HG03175 (cell line): ENCODE data around the gene CMYA5.
"Not testable (repeated sequence)": the region's sequence is repeated elsewhere in the genome, so short reads cannot be mapped to it uniquely, and the experiment has no call there.

Source experiments
- ATAC-seq: cut with Tn5 transposase; IDR thresholded peaks from one replicate; pipeline ENCODE4 v1.9.1; 2021; ENCODE audit warnings: mild to moderate bottlenecking, moderate library complexity; ENCODE audit not compliant: unreplicated experiment

The CMYA5 gene

DNA sequence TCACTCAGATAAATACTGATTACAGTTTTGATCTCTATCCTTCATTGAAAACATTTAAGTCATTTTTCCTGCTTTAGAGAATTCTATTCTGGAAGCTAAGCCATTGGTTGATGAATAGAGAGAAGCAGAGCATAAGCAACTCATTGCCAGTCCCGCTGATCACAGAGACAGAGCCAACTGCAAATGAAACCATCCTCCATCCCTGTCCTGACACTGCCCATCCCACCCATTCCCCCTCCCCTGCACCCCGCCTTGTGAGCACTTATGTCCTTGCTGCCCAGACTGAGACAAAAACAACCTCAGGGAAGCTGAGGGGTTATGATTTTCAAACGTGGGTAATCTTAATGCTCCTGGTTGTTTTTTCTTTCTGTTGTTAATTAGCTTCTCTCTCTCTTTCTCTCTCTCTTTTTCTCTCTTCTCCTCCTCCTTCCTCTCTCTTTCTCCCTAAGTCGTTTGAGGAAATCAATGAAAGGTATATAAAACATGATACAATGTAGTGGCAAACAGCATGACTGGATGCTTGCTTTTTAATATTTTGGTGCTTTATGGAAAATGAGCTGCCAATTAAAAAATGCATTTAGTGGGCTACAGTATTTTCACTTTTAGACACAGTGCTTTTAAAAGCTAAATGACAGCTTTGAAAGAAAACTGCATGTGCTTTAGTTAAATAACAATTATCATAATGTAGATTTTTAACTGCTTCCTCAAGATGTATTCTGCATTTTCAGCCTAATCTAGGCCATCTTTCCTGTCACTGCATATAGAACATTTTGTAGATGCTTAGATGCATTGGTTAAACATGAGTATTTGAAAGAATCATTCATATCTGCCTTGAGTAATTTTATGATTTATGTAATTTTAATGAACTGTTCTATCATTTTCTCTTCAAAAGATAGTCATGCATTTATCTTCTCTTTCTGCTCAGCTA is 57.3 kb downstream of the CMYA5 start:
- no peak for ATAC-seq

DNA sequence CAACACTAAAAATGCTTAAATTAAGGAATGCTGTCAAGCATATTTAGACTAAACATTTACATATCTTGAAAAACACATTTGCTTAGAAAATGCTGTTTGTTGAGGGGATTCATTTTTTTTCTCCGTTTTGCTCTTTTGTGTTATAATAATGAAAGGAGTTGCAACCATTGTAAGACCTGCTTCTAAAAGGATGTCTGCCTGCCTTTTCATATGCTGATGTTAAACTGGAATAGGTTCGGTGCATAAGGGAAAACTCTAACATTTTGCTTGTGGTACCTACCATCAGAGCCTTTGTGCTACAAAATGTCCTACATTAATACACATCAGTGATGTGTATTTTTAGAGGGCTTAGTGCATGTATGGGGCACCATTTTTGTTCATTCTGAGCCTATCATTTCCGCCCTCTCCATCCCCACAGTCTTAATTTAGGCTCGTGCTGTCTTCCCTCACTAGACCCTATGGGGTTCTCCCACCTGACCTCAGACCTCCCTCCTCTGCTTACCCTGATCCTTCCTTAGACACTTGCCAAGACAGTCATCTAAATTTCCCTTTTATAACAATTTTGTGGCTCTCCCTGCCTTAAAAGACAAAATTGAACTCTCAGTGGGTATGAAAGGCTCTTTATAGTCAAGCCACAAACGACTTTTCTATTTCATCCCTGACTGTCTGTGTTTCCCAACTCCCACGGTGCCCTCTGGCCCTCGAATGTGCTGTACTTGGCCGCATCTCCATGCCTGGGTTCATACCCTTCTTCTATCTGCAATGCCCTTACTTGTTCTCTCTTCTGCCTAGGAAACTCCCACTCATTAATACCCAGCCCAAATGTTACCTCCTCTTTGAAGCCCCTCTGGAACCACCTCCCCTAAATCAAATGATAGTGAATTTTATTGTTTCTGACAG is 61.2 kb downstream of the CMYA5 start:
- no peak for ATAC-seq

GRCh38 chr5:79753092-79753491 is 63.5 kb downstream of the CMYA5 start:
- no peak for ATAC-seq

DNA sequence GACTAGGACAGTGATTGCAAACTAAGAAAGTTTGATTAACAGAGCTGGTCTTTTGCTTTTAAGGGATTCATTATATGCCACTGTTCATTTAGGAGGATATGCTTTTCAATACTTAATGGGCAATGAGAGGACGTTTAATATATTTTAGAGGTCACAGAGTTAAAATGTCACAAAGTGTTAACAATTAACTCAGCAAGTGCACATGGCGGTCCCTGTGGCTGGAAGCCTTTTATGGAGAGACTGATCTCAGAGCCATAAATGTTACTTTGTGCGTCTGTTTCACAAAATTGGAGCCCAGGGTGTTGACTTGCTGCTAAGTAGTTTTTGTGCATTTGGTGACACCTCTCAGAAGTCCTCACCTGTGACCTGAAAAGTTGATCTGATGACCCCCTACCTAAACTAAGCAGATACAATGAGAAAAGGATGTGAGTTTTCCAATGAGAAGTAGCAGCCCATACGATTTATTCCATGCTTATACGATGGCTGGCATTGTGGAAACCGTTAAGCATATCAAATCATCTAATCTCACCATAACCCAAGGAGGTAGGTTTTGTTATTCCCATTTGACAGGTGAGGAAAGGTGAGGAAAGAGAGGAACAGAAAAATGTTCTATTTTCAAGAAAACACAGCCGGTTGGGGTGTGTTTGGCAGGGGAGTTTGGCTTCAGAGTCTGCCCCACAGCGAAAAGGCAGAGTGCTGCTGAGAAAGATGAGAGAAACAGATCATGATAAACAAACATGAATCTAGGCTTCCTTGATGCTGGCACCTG is 64.4 kb downstream of the CMYA5 start:
- ATAC-seq, result no peak

DNA sequence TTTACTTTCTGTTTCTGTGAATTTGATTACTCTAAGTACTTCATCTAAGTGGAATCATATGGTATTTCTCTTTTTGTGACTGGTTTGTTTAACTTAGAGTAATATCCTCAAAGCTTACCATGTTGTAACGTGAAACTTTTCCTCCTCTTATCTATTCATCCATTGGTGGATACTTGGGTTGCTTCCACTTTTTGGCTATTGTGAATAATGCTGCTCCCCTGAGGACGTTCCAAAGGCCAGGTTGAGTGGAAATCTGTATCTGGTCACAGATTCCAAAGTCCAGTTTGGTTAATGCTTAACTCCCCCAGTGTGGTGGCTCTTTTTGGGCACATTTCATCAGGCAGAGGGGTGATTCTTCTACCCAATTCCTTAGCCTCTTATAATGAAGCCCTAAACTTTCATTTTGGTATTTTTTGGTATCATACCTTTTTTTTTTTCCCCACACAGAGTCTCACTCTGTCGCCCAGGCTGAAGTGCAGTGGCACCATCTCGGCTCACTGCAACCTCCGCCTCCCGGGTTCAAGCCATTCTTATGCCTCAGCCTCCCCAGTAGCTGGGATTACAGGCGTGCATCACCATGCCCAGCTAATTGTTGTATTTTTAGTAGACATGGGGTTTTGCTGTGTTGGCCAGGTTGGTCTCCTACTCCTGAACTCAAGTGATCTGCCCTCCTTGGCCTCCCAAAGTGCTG is 65.4 kb downstream of the CMYA5 start:
- ATAC-seq, result no peak

DNA sequence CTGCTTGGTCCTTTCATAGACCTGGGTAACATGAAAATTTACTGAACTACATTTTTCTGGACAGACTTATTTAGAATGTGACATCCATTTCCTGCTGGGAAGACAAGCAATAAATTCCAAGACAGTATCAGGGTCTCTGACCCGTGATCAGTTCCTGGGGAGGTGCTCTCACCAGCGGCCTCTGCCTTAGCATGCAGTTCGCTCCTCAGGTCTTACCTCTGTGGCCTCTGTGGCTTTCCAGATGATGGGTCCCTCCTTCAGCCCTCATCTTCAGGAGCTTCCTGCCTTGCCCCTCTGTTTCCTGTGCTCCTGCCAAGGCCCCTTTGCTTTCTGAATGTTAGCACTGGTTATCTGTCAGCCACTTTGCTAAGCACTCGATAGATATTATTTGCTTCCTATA is 66.4 kb downstream of the CMYA5 start:
- no peak for ATAC-seq

- no peak for ATAC-seq
These were observed 69.8 kb downstream of the CMYA5 start for GRCh38 chr5:79759436-79759835.

DNA sequence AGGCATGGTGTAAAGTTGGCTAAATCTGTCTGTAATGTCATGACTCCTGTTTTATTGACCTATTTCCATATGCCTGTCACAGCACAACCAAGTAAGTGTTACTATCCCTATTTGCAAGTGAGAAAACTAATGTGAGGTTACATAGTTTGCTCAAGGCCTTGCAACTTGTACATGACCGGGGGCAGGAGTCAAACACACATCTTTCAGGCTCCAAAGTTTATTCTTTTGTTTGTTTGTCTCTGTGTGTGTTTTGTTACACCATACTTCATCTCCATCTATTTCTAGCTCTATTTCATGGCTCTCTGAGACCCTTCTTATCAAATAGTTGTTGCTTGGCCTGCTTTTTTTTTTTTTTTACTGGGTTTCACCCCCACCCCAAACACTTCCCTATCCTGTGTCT is 70.2 kb downstream of the CMYA5 start:
- ATAC-seq, result no peak

DNA sequence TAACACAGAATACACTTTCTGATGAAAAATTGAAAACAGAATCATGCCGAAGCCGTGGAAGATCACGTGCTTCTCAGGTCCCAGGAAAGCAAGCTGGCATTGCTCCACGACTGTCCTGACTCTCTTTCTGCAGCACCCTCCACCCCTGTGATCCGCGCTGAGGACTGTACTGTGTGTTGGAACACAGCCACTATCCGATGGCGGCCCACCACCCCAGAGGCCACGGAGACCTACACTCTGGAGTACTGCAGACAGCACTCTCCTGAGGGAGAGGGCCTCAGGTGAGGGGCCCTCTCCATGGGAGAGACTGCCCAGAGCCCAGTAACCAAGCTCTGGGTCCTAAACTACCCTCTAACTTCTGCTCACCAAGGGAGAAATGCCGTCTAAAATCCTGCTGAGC is 73.3 kb downstream of the CMYA5 start:
- no peak for ATAC-seq

GRCh38 chr5:79764147-79764546 is 74.5 kb downstream of the CMYA5 start:
- not testable (repeated sequence) for ATAC-seq

GRCh38 chr5:79771387-79771786 is 81.8 kb downstream of the CMYA5 start:
- ATAC-seq, result no peak

DNA sequence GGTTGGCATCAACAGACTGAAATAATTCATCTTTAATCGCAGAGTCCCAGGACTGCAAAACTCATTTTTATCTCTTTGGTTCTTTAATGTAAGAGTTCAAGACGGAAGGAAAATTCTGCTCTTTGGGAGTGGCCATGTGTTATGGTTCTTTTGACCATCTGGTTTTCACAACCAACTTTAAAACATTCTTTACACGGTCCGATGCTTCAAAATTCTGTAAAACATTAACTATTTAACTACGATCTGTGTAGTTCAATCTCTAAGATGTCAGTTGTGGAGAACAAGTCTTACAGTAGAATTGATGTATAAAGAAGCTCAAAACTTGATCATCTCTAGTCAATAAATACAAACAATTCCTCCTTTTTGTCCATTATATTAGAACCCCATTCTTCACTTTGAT is 83.0 kb downstream of the CMYA5 start:
- no peak for ATAC-seq

DNA sequence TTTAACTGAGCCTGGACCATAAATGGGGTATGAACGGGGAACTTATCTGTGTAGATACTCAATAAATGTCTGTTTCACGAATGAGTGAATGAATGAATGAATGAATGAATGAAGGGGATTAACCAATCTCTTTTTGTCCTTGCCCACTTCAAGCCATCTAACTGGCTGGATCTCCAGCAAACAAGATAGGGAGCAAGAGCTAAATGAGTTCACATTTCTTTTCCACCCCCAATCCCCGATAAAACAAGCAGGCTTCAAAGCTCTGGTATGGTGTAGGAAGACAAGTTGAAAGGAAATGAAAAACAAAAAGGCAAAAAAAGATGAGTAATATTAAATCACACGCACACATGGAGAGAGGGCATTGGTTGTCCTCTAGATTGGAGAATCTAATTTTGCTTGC is 84.0 kb downstream of the CMYA5 start:
- no peak for ATAC-seq

GRCh38 chr5:79774171-79774854 is 84.7 kb downstream of the CMYA5 start:
- no peak for ATAC-seq

DNA sequence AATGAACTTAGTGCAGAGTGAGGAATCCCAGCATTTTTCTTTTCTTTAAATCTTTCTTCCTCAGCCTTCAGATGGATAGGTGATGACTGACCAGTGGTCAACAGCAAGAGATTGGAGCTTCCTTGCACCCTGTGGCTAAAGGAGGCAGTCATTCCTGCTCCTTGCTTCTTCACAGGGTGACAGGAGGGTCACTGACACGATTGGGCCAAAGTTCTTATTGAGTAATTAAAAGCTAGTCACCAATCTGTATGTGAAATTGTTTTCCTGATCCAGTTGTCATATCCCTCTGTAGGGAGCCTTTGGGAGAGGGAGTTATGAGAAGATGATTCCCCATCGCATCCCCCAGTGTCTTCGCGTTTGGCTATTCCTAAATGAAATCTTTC is 85.2 kb downstream of the CMYA5 start:
- ATAC-seq, result no peak

DNA sequence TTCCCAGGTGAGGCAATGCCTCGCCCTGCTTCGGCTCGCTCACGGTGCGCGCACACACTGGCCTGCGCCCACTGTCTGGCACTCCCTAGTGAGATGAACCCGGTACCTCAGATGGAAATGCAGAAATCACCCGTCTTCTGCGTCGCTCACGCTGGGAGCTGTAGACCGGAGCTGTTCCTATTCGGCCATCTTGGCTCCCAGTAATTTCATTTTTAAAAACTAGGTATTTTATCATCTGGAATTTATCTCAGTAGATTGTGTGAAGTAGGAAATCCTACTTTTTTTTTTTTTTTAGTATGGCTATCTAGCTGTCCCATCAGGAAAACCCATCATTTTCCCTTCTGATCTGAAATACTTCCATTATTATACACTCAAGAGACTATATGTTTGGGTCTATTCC is 95.1 kb downstream of the CMYA5 start:
- not testable (repeated sequence) for ATAC-seq

DNA sequence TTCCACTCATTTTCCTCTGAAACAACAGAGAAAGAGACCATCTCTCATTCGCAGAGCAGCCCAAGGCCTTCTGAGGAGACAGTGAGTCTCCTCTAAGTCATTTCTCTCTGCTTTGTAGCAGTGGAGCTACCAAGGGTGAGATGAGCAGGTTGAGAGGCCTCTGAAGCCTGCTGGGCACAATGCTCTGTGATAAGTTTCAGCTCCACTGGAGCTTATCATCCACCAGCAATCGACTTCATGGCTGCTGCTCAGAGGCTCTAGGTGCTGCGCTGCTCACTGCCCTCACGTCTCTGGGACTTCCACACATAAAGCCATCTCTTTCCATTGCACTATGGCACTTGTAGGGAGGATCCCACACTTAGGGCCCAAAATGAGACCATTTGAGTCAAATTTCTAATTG is 96.3 kb downstream of the CMYA5 start:
- ATAC-seq, result no peak

GRCh38 chr5:79787448-79787847 is 97.8 kb downstream of the CMYA5 start:
- ATAC-seq, result no peak

DNA sequence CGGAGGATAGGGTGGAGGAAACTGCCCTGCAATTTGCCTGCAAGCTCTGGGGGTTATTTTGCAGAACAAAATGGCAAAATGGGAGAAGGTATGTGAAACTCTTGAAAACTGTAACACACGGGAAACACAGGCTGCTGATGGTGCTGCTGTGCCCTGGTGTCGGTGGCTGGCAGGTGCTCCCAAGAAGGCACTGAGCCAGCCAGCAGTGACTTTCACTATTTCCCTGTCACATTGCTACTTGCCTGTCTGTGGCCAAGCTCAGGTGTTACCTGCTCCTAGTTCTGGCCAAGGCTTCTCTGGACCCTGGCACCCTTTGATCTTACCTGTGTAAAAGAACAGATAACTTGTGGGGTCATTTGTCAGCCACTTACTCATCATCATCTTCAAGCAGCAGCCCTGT is 102.2 kb downstream of the CMYA5 start:
- ATAC-seq, result no peak

GRCh38 chr5:79792463-79792862 is 102.8 kb downstream of the CMYA5 start:
- no peak for ATAC-seq
